Ovary (tissue), 3 donors: ENCODE results near the gene ABCA6.

Experiments used
- POLR2A ChIP-seq: fragments of 450-650 bp; IDR thresholded peaks from one replicate; pipeline ENCODE4 v1.6.1; 2017; ENCODE audit warnings: antibody characterized with exemption, mild to moderate bottlenecking, moderate library complexity
- TF ChIP-seq, protein P1 (sequence below), 3 donors: fragments of 450-650 bp in 2 of 3; fragments of 200-600 bp in 1 of 3; IDR thresholded peaks; one replicate each; pipeline versions ENCODE4 v1.5.1 to v1.8.0; 2016 to 2022; ENCODE audit warnings: antibody characterized with exemption in 3 of 3, mild to moderate bottlenecking in 1 of 3
- donor health status: DM: no; HTN: no; CAD: no.

DNA sequence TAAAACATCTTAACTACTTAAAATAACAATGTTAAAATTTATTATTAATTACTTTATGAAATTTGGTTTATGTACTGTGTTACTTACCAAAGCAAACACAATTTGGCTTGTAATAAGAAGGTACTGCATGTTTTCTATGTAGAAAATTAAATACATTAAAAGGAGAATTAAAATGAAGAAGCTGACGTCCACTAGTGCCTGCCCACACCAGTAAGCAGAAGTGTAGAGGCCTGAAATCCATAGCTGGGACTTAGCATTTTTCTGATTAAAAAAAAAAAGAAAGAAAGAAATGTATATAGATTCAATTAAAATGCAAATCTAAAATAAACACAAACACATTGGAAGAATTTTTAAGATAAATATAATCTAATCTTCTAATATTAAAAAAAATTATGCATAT lies 45.2 kb downstream of the ABCA6 start:
- TF ChIP-seq, protein P1, sequence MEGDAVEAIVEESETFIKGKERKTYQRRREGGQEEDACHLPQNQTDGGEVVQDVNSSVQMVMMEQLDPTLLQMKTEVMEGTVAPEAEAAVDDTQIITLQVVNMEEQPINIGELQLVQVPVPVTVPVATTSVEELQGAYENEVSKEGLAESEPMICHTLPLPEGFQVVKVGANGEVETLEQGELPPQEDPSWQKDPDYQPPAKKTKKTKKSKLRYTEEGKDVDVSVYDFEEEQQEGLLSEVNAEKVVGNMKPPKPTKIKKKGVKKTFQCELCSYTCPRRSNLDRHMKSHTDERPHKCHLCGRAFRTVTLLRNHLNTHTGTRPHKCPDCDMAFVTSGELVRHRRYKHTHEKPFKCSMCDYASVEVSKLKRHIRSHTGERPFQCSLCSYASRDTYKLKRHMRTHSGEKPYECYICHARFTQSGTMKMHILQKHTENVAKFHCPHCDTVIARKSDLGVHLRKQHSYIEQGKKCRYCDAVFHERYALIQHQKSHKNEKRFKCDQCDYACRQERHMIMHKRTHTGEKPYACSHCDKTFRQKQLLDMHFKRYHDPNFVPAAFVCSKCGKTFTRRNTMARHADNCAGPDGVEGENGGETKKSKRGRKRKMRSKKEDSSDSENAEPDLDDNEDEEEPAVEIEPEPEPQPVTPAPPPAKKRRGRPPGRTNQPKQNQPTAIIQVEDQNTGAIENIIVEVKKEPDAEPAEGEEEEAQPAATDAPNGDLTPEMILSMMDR (IDR thresholded peaks at IDR 0.05): no peak
- no peak for TF ChIP-seq POLR2A
